Heart left ventricle (tissue), 16 donors: ENCODE results near the gene LCE5A. TPM values are rescaled to one million over a fixed set of nuclear protein-coding genes. Genes with fewer than 3 reads are reported as not detected.
A peak's percentile ranks its signal among the peaks of the same experiment; 100 is the strongest.
"Not testable (repeated sequence)": the region's sequence is repeated elsewhere in the genome, so short reads cannot be mapped to it uniquely, and the experiment has no call there.

Experiments
- ATAC-seq, 4 donors: fragments of 200-7000 bp; cut with Tn5 transposase; one replicate each; pipeline ENCODE4 v1.9.1; 2020 to 2022; ENCODE audit warnings: moderate library complexity in 4 of 4, mild to moderate bottlenecking in 3 of 4, moderate number of reproducible peaks in 1 of 4
- DNase-seq, 5 donors: peaks; one replicate each; pipeline ENCODE4 v3.0.0-alpha.2; 2020
- H3K27ac ChIP-seq, 12 donors: fragments of 200-600 bp; sonication (generic) in 4 of 12; one replicate each; pipeline versions ENCODE4 v1.5.0 to v1.8.0; 2016 to 2022; ENCODE audit warnings: mild to moderate bottlenecking in 2 of 12
- H3K27me3 ChIP-seq, 9 donors: fragments of 200-600 bp; sonication (generic) in 2 of 9; one replicate each; pipeline versions ENCODE4 v1.5.1 to v1.8.0; 2016 to 2022; ENCODE audit warnings: mild to moderate bottlenecking in 3 of 9
- H3K36me3 ChIP-seq, 9 donors: fragments of 200-600 bp; sonication (generic) in 2 of 9; one replicate each; pipeline versions ENCODE4 v1.5.0 to v1.8.0; 2018 to 2022; ENCODE audit warnings: mild to moderate bottlenecking in 2 of 9
- H3K4me1 ChIP-seq, 12 donors: fragments of 200-600 bp; sonication (generic) in 4 of 12; one replicate each; pipeline versions ENCODE4 v1.5.0 to v1.8.0; 2016 to 2022; ENCODE audit warnings: mild to moderate bottlenecking in 3 of 12
- H3K4me3 ChIP-seq, 12 donors: fragments of 200-600 bp; sonication (generic) in 4 of 12; one replicate each; pipeline versions ENCODE4 v1.5.0 to v1.8.0; 2017 to 2022; ENCODE audit warnings: mild to moderate bottlenecking in 9 of 12, moderate library complexity in 4 of 12
- H3K9me3 ChIP-seq, 12 donors: fragments of 200-600 bp; sonication (generic) in 4 of 12; one replicate each; pipeline versions ENCODE4 v1.5.0 to v1.8.0; 2016 to 2022; ENCODE audit warnings: mild to moderate bottlenecking in 1 of 12
- POLR2A ChIP-seq, 2 donors: fragments of 450-650 bp; IDR thresholded peaks; one replicate each; pipeline ENCODE4 v1.6.1; 2017; ENCODE audit warnings: antibody characterized with exemption in 2 of 2, mild to moderate bottlenecking in 2 of 2, moderate library complexity in 2 of 2
- WGBS, 4 donors: extraction: QIAGEN DNeasy Blood & Tissue Kit in 2 of 4; methylation state at CpG; one replicate each; pipeline versions ENCODE4 v1.1.5 to v1.1.7; 2013 to 2018; 5-methylcytosine and 5-hydroxymethylcytosine counted together
- intact Hi-C, 10 donors: fragments of 100-400 bp; cut with DNase I; formaldehyde crosslinking; loops; one replicate each; pipeline versions ENCODE4 v1.11.1 to v1.14.2; 2022
- polyA plus RNA-seq, 2 donors: library from polyadenylated mRNA; stranded (reverse); fragments of 200-250 nt; gene quantifications; one replicate each; pipeline ENCODE4 v1.2.3, GENCODE V29; 2013
- total RNA-seq, 9 donors: library from RNA; depleted of rRNA in 2 of 9; stranded (reverse); fragments of >200 nt in 2 of 9; fragmentation: NEBNext Ultra II Directional in 3 of 9; extraction: Animal tissue kit (Norgen Biotek cat#: 25700) in 3 of 9; gene quantifications; one replicate each; pipeline versions ENCODE4 v1.1.0 to v1.2.4, GENCODE V29; 2016 to 2023
- TF ChIP-seq, protein P1 (sequence below), 12 donors: fragments of 200-600 bp; sonication (generic) in 4 of 12; IDR thresholded peaks; one replicate each; pipeline versions ENCODE4 v1.5.0 to v1.8.0; 2018 to 2022; ENCODE audit warnings: antibody characterized with exemption in 12 of 12, mild to moderate bottlenecking in 5 of 12
- donor health status: ischemic (EF 13 %, LVEDD 7.1; RV severe dilation, severe dysfunction).
- donor health status: healthy with polysubstance abuse.
- donor health status: DM: no; HTN: yes; CAD: no.
- donor health status: DM: no; HTN: no; CAD: no.
- donor health status: ischemic (EF 25% LVEDD 6.9; RV normal size, moderate dysfunction).
- donor health status: ischemic (EF 25% LVEDD 5.7; RV mildly dilated, moderate dysfunction).
- donor health status: healthy.
- donor health status: DM: yes; HTN: yes; CAD: no.
- donor health status: ischemic (EF 35%, LVEDD 5.7; RV mildly dilated, moderate dysfunction).
- donor health status: nonischemic (EF 11% LVEDD 7.7; RV severe dilation, severe dysfunction).
- donor health status: DM: yes; HTN: yes; CAD: no.
- donor health status: PGD.
- donor health status: ischemic (EF 29% LVEDD 5.4; RV normal size, mild dysfunction).
- donor health status: nonischemic (EF 23%, LVEDD 6.1; RV moderate dilation, normal function).

LCE5A gene
- total and polyA plus RNA-seq, 11 donors = not detected

DNA sequence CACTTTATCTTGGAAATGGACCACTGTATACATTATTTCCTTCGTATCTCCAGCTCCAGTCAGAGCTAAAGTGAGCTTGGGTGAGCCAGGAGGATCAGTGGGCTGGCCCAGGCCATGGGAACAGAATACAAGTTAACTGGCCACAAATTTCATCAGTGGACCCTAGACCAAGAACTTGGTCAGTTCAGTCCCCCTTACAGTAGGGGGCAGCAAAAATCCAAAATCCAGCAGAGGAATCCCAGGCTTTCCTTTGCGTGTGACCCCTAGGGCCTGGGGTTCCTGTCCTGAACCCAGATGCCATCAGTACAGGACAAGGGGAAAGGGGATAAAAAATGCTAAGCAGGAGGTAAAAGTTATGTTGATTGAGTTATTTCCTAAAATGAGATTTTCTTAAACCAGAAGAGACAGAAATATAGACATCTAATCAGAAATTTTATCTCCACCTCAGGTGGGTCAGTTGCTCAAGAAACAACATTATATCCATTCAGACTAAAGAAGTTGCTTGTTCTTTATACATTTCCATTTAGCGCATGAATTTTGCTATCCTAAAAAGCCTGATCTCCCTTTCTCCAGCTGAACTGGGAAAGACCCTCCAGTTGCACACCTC lies 24.1 kb upstream of the LCE5A start:
- WGBS, 4 donors = 50 to 64% (median 58%) methylated on average over 3 of the region's 3 CpGs
- peaks cover 0 to 10% (median 0%) of the 10 kb centered on the region in 12 donors for H3K9me3 ChIP-seq
- no peaks in the 10 kb centered on the region for H3K4me1 ChIP-seq
- intact Hi-C loops = no loop called here
- no peak overlapping the region for H3K4me3 ChIP-seq
- DNase-seq (no peak), ATAC-seq (no peak)
- no peaks in the 10 kb centered on the region for H3K36me3 ChIP-seq
- no peak overlapping the region for H3K27ac ChIP-seq
- peaks cover 0 to 6% (median 0%) of the 10 kb centered on the region in 9 donors for H3K27me3 ChIP-seq
- TF ChIP-seq, protein P1, sequence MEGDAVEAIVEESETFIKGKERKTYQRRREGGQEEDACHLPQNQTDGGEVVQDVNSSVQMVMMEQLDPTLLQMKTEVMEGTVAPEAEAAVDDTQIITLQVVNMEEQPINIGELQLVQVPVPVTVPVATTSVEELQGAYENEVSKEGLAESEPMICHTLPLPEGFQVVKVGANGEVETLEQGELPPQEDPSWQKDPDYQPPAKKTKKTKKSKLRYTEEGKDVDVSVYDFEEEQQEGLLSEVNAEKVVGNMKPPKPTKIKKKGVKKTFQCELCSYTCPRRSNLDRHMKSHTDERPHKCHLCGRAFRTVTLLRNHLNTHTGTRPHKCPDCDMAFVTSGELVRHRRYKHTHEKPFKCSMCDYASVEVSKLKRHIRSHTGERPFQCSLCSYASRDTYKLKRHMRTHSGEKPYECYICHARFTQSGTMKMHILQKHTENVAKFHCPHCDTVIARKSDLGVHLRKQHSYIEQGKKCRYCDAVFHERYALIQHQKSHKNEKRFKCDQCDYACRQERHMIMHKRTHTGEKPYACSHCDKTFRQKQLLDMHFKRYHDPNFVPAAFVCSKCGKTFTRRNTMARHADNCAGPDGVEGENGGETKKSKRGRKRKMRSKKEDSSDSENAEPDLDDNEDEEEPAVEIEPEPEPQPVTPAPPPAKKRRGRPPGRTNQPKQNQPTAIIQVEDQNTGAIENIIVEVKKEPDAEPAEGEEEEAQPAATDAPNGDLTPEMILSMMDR (IDR thresholded peaks at IDR 0.05) = peak in 5 of 12 donors; percentile 10 to 30 (median 14)
- no peak for TF ChIP-seq POLR2A (IDR thresholded peaks at IDR 0.05)

- Histone ChIP-seq H3K27me3 (peaks cover 0 to 6% (median 0%) of the 10 kb centered on the region in 9 donors), H3K4me3 (no peak overlapping the region), H3K36me3 (no peaks in the 10 kb centered on the region), H3K4me1 (no peaks in the 10 kb centered on the region), H3K27ac (no peak overlapping the region), H3K9me3 (peaks cover 0 to 10% (median 0%) of the 10 kb centered on the region in 12 donors)
- no peak for ATAC-seq
- WGBS, 4 donors = 67 to 74% (median 69%) methylated on average over 2 of the region's 2 CpGs
- TF ChIP-seq, protein P1 (IDR thresholded peaks at IDR 0.05) = no peak
- no peak for TF ChIP-seq POLR2A (IDR thresholded peaks at IDR 0.05)
- intact Hi-C loops = no loop called here
- no peak for DNase-seq
These were observed 22.7 kb upstream of the LCE5A start for GRCh38 chr1:152487871-152488270.

GRCh38 chr1:152491537-152491936 lies 19.1 kb upstream of the LCE5A start:
- intact Hi-C loops, H3K27ac ChIP-seq, H3K4me3 ChIP-seq, H3K36me3 ChIP-seq, H3K27me3 ChIP-seq, DNase-seq, H3K4me1 ChIP-seq, ATAC-seq: not testable (repeated sequence)
- H3K9me3 ChIP-seq = peaks cover 0 to 10% (median 0%) of the 10 kb centered on the region in 12 donors

DNA sequence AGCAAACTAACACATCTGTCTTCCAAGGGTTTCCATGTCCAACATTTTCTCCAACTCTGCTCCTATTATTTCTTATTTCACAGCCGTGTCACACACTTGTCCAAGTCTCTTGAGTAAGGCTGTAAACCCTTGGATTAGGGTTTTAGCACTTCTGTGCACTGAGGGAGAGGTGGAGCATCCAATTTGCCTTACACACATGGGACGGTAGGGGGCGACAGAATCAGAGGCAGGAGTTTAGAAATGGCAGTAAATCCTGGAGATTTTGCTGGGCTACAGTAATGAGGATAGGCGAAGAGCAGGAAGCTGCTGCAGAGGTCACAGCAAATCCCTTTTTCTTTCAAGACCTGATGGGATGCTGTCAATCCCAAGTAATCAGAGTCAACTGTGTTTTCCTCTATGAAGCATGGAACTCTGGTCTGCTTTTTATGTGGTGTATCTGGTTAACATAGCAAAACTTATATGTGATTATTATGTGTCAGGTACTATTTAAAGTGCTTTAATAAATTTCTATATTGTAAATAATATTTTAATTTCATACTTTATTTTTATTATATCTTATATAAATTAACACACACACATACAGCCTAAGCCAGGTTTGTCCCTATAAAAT lies 15.4 kb upstream of the LCE5A start:
- no peaks in the 10 kb centered on the region for H3K36me3 ChIP-seq
- 24 to 42% (median 25%) methylated on average over 4 of the region's 4 CpGs for WGBS, 4 donors
- ATAC-seq = no peak
- no peak for DNase-seq
- no peak for TF ChIP-seq POLR2A (IDR thresholded peaks at IDR 0.05)
- TF ChIP-seq, protein P1 (IDR thresholded peaks at IDR 0.05) = peak in 7 of 12 donors; percentile 6 to 38 (median 23)
- H3K27ac ChIP-seq = no peak overlapping the region
- H3K4me3 ChIP-seq = no peak overlapping the region
- H3K4me1 ChIP-seq = no peaks in the 10 kb centered on the region
- no peaks in the 10 kb centered on the region for H3K9me3 ChIP-seq
- intact Hi-C loops = no loop called here
- peaks cover 0 to 7% (median 0%) of the 10 kb centered on the region in 9 donors for H3K27me3 ChIP-seq
